GM10847 (cell line): ENCODE results near the gene UBAC2.

Experiments used
- POLR2A ChIP-seq: IDR thresholded peaks from 2 replicates; pipeline ENCODE4 v1.6.1; 2011; ENCODE audit not compliant: insufficient read length; ENCODE audit errors: extremely low read depth

The UBAC2 gene

DNA sequence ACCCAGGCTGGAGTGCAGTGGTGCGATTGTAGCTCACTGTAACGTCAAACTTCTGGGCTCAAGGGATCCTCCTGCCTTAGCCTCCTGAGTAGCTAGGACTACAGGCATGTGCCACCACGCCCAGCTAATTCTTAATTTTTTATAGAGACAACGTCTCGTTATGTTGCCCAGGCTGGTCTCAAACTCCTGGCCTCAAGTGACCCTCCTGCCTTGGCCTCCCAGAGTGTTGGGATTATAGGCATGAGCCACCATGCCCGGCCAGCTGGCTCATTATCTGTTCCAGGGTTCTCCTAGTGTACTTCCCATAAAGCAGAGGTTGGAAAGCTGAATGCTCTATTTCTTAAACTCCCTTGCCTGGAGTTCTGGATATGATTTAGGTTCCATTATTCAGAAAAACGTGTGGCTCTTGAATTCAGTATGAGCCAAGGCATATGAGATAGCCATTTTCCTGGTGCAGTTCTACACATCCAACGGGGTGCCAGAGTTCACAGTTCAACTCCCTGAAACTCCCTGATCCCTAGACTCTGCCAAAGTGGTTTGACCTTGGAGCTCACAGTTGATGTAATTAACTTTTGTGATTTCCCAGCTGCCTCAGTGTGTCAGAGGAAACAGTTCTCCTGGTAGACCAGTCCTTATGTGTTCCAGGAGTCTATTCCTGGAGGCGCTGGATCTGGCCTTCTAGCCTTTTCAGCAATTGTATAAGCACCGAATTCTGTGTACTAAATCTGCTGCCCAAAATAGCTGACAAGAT, 85.0 kb downstream of the UBAC2 start:
- TF ChIP-seq POLR2A, result no peak

DNA sequence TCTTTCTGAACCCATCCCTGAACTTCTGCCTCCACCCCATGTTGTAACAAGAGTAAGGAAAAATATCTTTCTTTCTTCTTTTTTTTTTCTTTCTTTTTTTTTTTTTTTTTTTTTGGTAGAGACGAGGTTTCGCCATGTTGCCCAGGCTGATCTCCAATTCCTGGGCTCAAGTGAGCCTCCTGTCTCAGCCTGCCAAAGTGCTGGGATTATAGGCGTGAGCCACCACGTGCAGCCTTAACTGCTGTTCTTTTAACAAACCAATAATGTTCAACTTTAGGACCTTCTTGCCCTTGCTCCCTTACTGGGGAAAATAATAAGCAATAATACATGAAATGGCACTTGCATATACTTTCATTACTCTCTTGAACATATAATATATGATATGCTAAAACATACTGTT, 86.9 kb downstream of the UBAC2 start:
- TF ChIP-seq POLR2A, result no peak

DNA sequence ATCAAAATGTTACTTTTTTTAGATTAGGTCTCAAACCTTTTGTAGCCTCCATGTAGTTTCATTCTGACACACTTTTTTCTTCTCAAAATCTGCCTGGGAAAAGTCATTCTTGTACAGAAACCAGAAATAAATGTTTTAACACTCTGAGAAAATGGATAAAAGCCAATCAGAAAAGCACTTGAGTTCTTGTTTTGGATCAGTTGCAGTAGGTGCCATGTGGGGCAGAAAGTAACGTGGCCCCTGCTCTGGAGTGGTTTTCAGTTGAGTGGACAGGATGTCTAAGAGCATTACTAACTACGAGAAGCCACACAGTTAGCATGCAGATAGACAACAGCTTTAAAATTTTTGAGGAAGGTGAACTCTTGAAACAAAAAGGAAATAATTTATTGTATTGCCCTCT, 87.4 kb downstream of the UBAC2 start:
- no peak for TF ChIP-seq POLR2A

DNA sequence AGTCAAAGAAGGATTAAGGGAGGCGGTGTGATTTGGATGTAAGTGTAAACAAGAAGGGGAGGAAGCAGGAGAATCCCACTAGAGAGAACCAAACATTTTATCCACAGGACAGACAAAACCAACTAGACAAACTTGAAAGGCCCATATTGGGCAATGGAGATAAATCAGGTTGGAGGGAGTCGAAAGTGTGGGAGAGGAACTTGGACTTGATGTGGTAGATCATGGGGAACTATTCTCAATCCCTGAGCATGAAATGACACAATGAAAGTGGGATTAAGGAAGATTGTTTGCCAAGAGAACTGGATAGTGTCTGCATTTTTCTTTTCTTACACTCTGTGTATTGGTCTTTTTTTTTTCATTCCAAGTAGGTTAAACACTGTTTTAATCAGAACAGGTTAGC, 88.6 kb downstream of the UBAC2 start:
- TF ChIP-seq POLR2A, result no peak

DNA sequence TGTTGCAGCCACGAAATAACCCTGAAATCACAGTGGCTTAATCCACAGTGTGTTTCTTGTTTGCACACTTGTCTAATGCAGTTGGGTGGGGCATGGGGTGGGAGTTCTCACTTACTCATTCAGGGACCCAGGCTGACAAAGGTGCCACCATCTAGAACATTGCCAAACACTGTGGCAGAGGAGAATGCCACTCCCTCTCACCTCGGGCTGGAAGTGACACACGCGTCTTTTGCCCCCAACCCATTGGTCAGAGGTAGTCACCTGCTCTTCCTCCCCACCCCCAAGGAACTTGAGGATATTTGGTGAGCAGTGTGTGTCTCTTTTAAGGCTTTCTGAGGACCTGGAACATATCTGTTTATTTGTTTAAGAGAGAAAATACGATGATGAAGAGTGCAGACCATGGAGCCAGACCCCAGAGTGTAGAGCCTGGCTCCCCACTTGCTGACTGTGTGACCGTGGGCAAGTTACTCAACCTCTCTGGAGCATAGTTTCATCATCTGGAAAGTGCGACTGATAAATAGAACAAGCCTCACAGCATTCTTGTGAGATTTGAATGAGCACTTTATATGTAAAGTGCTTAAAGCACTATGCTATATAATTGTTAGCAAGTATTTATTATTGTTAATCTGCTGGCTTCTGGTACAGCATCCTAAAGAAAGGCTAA, 89.2 kb downstream of the UBAC2 start:
- TF ChIP-seq POLR2A, result no peak

DNA sequence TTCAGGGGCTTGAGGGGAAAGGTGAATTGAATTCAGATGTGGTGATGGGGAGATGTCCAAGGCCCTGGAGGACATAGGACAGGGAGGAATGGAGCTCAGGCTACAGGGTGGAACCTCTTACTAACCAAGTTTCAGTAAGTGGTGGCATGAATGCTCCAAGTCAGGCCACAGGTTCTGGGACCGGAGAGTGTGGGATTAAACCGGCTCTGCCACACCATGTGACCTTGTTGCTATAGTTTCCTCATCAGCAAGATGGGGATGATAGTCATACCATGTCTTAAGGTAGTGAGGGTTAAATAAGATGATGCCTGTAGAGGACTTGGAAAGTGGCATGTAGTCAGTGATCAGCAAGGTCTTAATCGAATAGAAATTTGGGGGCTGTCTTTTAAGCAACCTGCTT, 90.2 kb downstream of the UBAC2 start:
- no peak for TF ChIP-seq POLR2A

DNA sequence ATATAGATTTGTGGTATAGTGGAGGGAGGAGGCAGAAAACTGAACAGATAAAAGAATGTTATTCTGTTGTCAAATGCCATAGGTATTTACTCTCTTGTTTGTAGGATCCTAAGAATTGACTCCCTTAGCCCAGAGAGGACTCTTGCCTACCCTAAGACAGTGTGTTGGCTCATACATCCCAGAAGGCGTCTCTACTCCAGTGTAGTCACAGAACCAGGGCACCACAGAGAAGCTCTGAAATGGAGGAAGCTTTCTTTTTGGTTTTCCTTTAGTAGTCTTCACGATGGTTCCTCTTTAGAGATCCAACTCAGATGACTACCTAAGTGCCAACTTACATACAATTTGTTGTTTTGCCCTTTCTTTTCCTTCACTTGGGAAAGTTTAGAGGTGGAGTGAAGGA, 92.5 kb downstream of the UBAC2 start:
- TF ChIP-seq POLR2A, result no peak

DNA sequence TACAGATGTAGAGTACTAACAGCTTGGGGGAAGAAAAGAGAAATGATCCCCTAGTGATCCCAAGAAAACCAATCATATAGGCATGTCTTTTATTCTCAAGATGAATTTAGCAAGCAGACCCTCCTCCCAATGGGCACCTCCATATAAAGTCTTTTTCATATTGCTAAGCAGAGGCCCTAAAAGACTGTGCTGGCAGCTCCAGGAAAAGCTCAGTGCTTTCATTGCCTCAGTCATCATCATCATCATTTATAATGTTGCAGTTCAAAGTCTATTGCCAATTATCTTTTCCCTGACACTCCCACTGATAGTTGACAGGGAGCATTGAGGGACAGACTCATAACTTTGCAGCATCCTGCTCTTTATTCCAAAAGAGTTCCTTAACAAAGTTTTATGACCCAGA, 93.5 kb downstream of the UBAC2 start:
- TF ChIP-seq POLR2A, result no peak

DNA sequence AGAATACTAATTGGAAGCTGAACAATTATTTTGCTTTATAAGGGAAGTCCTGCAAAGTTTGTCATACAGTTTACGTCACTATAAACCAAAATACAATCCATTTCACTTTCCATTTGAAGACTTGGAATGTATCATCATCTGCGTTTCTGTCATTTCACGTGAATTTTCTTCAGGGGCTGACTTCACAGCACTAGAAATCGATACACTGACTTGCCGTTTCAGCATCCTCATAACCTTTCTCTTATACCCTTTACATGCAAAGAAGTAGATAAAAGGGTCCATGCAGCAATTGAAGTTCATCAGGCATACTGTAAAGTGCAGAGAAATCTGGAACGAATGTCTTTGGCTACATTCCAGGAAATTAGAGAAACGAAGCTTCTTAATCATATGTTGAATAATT, 94.3 kb downstream of the UBAC2 start:
- no peak for TF ChIP-seq POLR2A

DNA sequence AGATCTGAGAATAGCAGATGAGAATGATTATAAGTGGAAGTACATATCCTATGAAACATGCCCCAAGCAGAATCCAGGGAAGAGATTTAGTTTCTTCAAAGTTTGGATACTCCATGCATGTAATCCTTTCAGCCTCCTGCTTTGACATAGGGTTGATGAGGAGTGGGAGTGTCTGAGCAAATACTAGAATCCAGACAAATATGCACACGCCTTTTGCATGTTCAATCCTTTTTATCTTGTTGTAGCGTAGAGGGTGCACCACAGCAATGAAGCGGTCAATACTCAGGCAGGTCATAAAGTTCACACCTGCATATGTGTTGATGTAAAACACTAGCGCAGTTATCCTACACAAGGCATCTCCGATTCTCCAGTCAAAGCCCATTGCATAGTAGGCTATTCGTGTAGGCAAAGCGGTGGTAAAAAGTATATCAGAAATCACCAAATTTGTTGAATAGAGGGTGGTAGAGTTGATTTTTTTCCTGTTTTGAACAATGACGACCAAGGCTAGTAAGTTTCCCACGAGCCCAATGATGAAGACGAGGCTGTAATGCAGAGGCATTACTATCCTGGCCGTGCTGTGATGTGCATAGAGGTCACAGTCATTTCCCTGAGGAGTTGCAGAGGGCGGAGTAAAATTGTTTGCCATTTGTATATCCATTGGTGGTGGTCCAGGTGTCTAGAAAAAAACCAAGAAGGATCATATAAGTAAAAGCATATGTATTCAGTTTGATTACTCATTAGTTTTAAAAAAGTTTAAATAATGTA, 95.0 kb downstream of the UBAC2 start:
- TF ChIP-seq POLR2A, result no peak

DNA sequence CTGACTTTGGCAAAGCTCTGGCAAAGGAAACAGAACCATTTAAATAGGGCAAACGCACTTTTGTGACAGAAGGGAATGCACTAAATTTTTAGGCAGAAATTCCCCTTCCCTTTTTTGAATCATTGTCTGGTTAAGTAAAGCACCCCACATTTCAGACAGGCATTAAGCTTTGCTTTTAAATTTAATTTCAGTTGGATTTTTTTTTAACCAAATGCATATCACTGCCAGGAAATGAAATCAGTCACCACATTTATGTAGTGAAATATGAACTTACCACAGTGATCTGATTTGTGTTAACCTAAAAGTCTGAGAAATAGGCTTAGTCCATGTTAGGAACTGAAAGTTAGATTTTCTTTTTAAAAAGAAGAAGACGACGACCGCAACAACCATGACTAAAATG, 95.7 kb downstream of the UBAC2 start:
- TF ChIP-seq POLR2A, result no peak

DNA sequence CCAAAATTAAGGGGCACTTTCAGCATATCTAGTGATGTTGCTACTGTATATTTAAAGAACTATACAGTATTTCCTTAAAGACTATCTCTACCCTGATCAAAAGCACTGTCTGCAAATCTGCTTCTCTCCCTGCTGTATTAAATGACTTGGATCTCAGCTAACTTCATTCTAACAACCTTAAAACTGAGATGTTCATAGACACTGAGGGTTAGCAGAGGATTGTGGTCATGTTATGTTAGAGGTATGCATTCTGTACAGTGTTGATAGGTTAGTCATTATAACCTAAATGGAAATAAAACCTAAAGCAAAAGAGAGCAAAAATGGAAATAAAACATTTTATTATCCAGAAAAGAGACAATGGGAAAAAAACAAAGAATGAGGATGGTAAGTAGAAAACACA, 96.7 kb downstream of the UBAC2 start:
- no peak for TF ChIP-seq POLR2A

DNA sequence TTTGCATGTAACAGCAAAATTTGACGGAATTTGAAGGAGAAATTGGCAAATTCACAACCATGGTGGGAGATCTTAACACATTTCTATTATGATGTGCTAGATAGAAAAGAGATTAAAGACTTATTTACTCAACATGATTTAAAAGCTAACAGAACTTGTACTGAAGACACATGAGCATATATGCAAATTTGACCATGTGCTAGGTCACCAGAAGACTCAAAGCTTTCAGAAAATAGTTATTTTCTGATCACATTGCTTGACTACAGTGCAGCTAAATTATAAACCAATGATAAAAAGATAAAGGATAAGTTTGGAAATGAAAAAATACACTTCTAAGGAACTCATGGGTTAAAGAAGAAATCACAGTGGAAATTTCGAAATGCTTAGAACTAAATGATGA, 97.4 kb downstream of the UBAC2 start:
- TF ChIP-seq POLR2A, result no peak

DNA sequence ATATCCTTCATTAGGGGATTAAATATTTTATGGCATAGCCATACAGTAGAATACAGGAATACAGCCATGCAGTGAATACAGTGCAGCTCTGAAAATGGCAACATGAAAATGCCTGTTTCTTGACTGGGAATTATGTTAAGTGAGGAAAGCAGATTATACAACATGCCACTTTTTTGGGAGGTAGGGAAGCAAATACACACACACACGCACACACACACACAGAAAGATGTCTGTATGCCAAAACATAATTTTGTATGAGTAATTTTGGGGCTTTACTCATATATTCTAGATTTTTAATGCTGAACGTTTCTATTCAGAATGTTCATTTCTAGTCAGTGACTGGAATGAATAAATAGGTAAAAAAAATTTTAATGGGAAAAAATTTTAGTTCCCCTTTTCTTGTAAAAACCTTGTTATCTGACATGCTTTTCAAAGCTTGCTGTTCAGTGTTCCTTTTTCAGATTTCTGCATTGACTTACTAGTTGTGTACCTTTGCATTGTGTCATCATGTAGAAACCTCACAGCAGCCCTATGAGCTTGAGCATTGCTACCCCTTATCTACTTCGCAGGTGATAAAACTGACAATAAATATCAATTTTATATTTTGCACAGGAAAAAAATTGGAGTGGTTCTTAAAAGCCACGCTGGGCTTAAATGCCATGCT, 98.7 kb downstream of the UBAC2 start:
- TF ChIP-seq POLR2A, result no peak

DNA sequence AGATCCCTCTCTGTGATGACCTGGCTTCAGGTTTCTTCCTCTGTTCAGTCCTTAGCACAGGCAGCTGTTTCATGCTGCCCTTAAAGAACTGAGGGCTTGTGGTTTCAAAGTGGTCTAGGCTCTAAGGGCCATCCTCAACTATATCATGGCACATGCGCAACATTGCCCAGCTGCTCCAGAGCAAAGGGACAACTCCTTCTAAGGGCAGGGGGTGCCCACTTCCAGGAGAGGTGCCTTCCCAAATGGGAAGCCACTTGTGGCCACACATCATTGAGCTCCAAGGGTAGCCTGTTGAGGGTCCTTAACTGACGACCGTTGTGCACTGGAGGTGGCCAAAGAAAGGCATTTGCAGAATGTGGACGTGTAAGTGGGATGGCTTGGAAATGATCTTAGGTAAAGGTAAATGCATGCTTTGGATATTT, 99.3 kb downstream of the UBAC2 start:
- TF ChIP-seq POLR2A, result no peak
